HG02885 (cell line): ENCODE measurements around the gene POLA2.
"Not testable (repeated sequence)": the region's sequence is repeated elsewhere in the genome, so short reads cannot be mapped to it uniquely, and the experiment has no call there.

ENCODE experiments used
- ATAC-seq: cut with Tn5 transposase; IDR thresholded peaks from one replicate; pipeline ENCODE4 v1.9.1; 2021; ENCODE audit warnings: mild to moderate bottlenecking; ENCODE audit not compliant: unreplicated experiment, poor library complexity

POLA2 gene

GRCh38 chr11:65241134-65241533 is 20.6 kb upstream of the POLA2 start:
- ATAC-seq, result no peak

GRCh38 chr11:65241692-65242091 is 20.1 kb upstream of the POLA2 start:
- ATAC-seq, result no peak

- no peak for ATAC-seq
Observed at GRCh38 chr11:65242389-65242788, 19.4 kb upstream of the POLA2 start.

- no peak for ATAC-seq
Observed at GRCh38 chr11:65243797-65244196, 18.0 kb upstream of the POLA2 start.

- not testable (repeated sequence) for ATAC-seq
Observed at GRCh38 chr11:65245046-65245445, 16.7 kb upstream of the POLA2 start.

- ATAC-seq, result no peak
Observed at GRCh38 chr11:65246506-65246905, 15.3 kb upstream of the POLA2 start.

- ATAC-seq, result not testable (repeated sequence)
Observed at GRCh38 chr11:65248184-65248710, 13.5 kb upstream of the POLA2 start.

GRCh38 chr11:65251476-65251875 is 10.3 kb upstream of the POLA2 start:
- ATAC-seq, result no peak

GRCh38 chr11:65254724-65255123 is 7.0 kb upstream of the POLA2 start:
- no peak for ATAC-seq

GRCh38 chr11:65258988-65259387 is 2.8 kb upstream of the POLA2 start:
- ATAC-seq, result no peak

GRCh38 chr11:65260302-65260701 is 1.5 kb upstream of the POLA2 start:
- no peak for ATAC-seq

- peak; percentile 34 for ATAC-seq
Observed at GRCh38 chr11:65260756-65261590, 789 bp upstream of the POLA2 start.

GRCh38 chr11:65262381-65262680 is 569 bp downstream of the POLA2 start:
- ATAC-seq, result no peak

- no peak for ATAC-seq
Observed at GRCh38 chr11:65262776-65263175, 1.0 kb downstream of the POLA2 start.

- ATAC-seq, result not testable (repeated sequence)
Observed at GRCh38 chr11:65264747-65265146, 3.0 kb downstream of the POLA2 start.

- ATAC-seq, result no peak
Observed at GRCh38 chr11:65266210-65266609, 4.4 kb downstream of the POLA2 start.

- no peak for ATAC-seq
Observed at GRCh38 chr11:65274735-65275682, 13.2 kb downstream of the POLA2 start.

GRCh38 chr11:65275906-65276305 is 14.1 kb downstream of the POLA2 start:
- ATAC-seq, result no peak

GRCh38 chr11:65277631-65278277 is 16.0 kb downstream of the POLA2 start:
- no peak for ATAC-seq

GRCh38 chr11:65278356-65278755 is 16.6 kb downstream of the POLA2 start:
- ATAC-seq, result no peak

- no peak for ATAC-seq
Observed at GRCh38 chr11:65279279-65279678, 17.5 kb downstream of the POLA2 start.
